Measurements from ENCODE around the gene CFAP73. TPM values are rescaled to one million over a fixed set of nuclear protein-coding genes. Genes with fewer than 3 reads are reported as not detected.

The CFAP73 gene
- total and polyA plus RNA-seq, 2 of the 8 experiments (the other 6 are each of a cell fraction or from before 2014, with no cell fraction given) = 0.45 to 0.56 TPM

DNA sequence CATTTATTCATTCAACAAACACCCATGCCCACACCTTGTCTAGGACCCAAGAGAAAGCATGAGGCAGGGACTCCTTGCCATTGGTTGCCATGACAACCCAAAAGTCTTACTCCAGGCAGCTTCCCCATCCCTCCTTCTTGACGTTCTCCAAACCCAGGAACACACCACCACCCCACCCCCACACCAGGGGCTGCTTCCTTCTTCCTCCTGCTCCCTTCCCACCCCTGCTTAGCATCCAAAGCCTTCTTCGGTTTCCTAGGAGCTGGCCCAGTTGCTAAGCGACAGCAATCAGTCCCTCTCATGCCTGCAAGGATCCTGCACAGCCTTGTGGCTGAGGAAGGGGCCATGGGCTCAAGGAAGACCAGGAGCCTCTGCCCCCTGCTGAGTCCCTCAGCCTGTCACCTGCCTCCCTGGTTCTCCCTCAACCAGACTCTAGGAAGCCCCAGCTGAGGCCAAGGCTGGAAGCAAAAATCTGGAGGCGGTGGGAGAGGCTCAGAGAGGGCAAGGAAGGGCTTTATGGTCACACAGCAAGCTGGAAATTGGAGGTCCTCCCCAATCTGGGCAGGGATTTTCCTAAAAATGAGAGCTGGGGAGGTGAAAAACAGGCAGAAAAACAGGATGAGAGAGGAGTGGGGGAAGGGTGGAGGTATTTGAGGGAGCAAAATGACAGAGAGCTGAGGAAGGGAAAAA is 29.4 kb upstream of the CFAP73 start:
- no peak overlapping the region for H2BK120ac ChIP-seq (replicated peaks; ENCODE audit: low read depth, low read length)
- no peak overlapping the region for H2AFZ ChIP-seq (ENCODE audit: low read length)
- no peak overlapping the region for H3K14ac ChIP-seq (ENCODE audit: insufficient read length)
- no peak overlapping the region for H4K8ac ChIP-seq (ENCODE audit: extremely low read depth, insufficient read depth, low read length)
- H2BK20ac ChIP-seq (ENCODE audit: low read length) = no peak overlapping the region
- DNase-seq (ENCODE audit: low read depth in 1 of 2, low spot score in 2 of 2) = no peak
- no peak overlapping the region for H3K18ac ChIP-seq (ENCODE audit: extremely low read depth, low read length)
- H3K4ac ChIP-seq (replicated peaks; ENCODE audit: insufficient read length, low read depth, low read length) = no peak overlapping the region
- no peaks in the 10 kb centered on the region for H3K23me2 ChIP-seq (ENCODE audit: low read depth, low read length)
- no peaks in the 10 kb centered on the region for H3K79me2 ChIP-seq (ENCODE audit: control insufficient read depth in 1 of 2, insufficient read depth in 2 of 2, low read length in 2 of 2)
- H3K79me1 ChIP-seq (ENCODE audit: low read depth, low read length) = no peaks in the 10 kb centered on the region; the same call in 1 of the 2 replicates
- H4K20me1 ChIP-seq (replicated peaks in 1 of 2; ENCODE audit: control insufficient read depth in 1 of 2, insufficient read depth in 2 of 2, low read length in 2 of 2) = no peaks in the 10 kb centered on the region
- H2BK12ac ChIP-seq (ENCODE audit: low read depth, low read length) = no peak overlapping the region
- H3K9me3 ChIP-seq (ENCODE audit: insufficient read depth in 2 of 2, low read depth in 1 of 2, low read length in 1 of 2) = no peaks in the 10 kb centered on the region
- no peak overlapping the region for H3K56ac ChIP-seq (replicated peaks; ENCODE audit: insufficient read length, low read depth, low read length)
- WGBS, 2 experiments (ENCODE audit: extremely low coverage in 1 of 2, insufficient coverage in 1 of 2, insufficient read length in 1 of 2, insufficient replicate concordance in 2 of 2, low coverage in 1 of 2, low lambda C conversion rate in 2 of 2, missing lambda C conversion rate in 1 of 2) = 71% methylated on average over 4 of the region's 4 CpGs; no CpG with 5 or more reads in 1 of the 2 experiments
- H2BK5ac ChIP-seq (ENCODE audit: low read depth, low read length) = no peak overlapping the region
- no peak overlapping the region for H4K5ac ChIP-seq (ENCODE audit: insufficient read length, low read depth, low read length)
- no peak overlapping the region for H3K4me2 ChIP-seq (ENCODE audit: insufficient read depth in 1 of 2, low read depth in 2 of 2, low read length in 2 of 2)
- no peak overlapping the region for H3K9ac ChIP-seq (replicated peaks in 1 of 4; ENCODE audit: extremely low read depth in 1 of 4, low read depth in 3 of 4, low read length in 3 of 4)
- no peak overlapping the region for H2BK15ac ChIP-seq (ENCODE audit: low read length)
- no peak overlapping the region for H3K4me3 ChIP-seq (ENCODE audit: extremely low read depth in 1 of 4, insufficient read depth in 2 of 4, low read depth in 3 of 4, low read length in 4 of 4)
- H3K4me1 ChIP-seq (replicated peaks in 1 of 4; ENCODE audit: control insufficient read depth in 3 of 4, insufficient read depth in 4 of 4, low read length in 3 of 4) = no peaks in the 10 kb centered on the region
- no peak overlapping the region for H4K91ac ChIP-seq (replicated peaks; ENCODE audit: insufficient read length, low read length)
- no peaks in the 10 kb centered on the region for H3K27me3 ChIP-seq (replicated peaks in 1 of 4; ENCODE audit: control insufficient read depth in 3 of 4, extremely low read depth in 1 of 4, insufficient read depth in 3 of 4, low read length in 3 of 4)
- H3K23ac ChIP-seq (ENCODE audit: insufficient read length) = no peak overlapping the region
- no peak overlapping the region for H3K27ac ChIP-seq (ENCODE audit: low read depth, low read length)
- TF ChIP-seq CBX8 (IDR thresholded peaks at IDR 0.05; ENCODE audit: borderline replicate concordance, low read depth, low read length) (no peak), KDM1A (IDR thresholded peaks at IDR 0.05; ENCODE audit: borderline replicate concordance, low read length) (peak; percentile 84)
- no peak for FAIRE-seq
- POLR2A ChIA-PET (ENCODE audit: partially characterized antibody) = interaction anchor here (0.7 to 3.1 kb wide), 6 partner anchors 10 to 35 kb away, joined by 3 to 14 read pairs (median 5); no protein-coding TSS in a partner anchor
- no peak overlapping the region for H2AK5ac ChIP-seq (ENCODE audit: low read depth, low read length)
- no peaks in the 10 kb centered on the region for H3K36me3 ChIP-seq (ENCODE audit: control insufficient read depth in 2 of 4, insufficient read depth in 4 of 4, low read length in 3 of 4)
- CTCF ChIA-PET (ENCODE audit: partially characterized antibody) = interaction anchor here (1.0 to 4.0 kb wide), 15 partner anchors 8 to 127 kb away, joined by 3 to 36 read pairs (median 4); partner anchors contain the start of gene RASAL1

Measured in H1 (cell line).